Keratinocyte (primary cell): Measurements from ENCODE around the gene ATP8A1. TPM values are rescaled to one million over a fixed set of nuclear protein-coding genes. Genes with fewer than 3 reads are reported as not detected.

Source experiments
- DNase-seq: peaks from one replicate; pipeline ENCODE4 v3.0.0-alpha.2; 2011; ENCODE audit warnings: low read depth, missing footprints, low spot score
- FAIRE-seq: peaks from 2 replicates; lab custom pipeline; 2011; peaks lifted over from hg19 to GRCh38; lab: Jason Lieb, UNC
- H2AFZ ChIP-seq: 2 replicates; pipeline ENCODE4 v1.6.0; 2012; ENCODE audit warnings: low read length, control low read depth, inconsistent platforms; ENCODE audit not compliant: control insufficient read depth
- H3K27ac ChIP-seq: 2 replicates; pipeline ENCODE4 v1.5.1; 2011; ENCODE audit warnings: low read length; ENCODE audit not compliant: control insufficient read depth, insufficient read depth
- H3K27me3 ChIP-seq: 3 replicates; pipeline ENCODE4 v1.6.0; 2011; ENCODE audit warnings: low read length; ENCODE audit not compliant: control insufficient read depth, insufficient read depth; ENCODE audit errors: extremely low read depth
- H3K36me3 ChIP-seq, 2 experiments: 2 replicates in 1 of 2; 3 replicates in 1 of 2; pipeline ENCODE4 v1.5.1; 2011; ENCODE audit warnings: low read length in 2 of 2, mild to moderate bottlenecking in 1 of 2; ENCODE audit not compliant: control insufficient read depth in 2 of 2, insufficient read depth in 2 of 2; ENCODE audit errors: extremely low read depth in 1 of 2
- H3K4me1 ChIP-seq: 3 replicates; pipeline ENCODE4 v1.5.1; 2011; ENCODE audit warnings: low read length; ENCODE audit not compliant: control insufficient read depth, insufficient read depth; ENCODE audit errors: extremely low read depth
- H3K4me2 ChIP-seq: 3 replicates; pipeline ENCODE4 v1.6.0; 2011; ENCODE audit warnings: low read depth, low read length; ENCODE audit not compliant: control insufficient read depth, insufficient read depth; ENCODE audit errors: extremely low read depth
- H3K4me3 ChIP-seq, 3 experiments: fragments of 200-600 bp in 1 of 3; sonication (generic) in 1 of 3; 2 replicates in 2 of 3; 3 replicates in 1 of 3; pipeline ENCODE4 v1.5.1; 2011 to 2016; ENCODE audit warnings: low read length in 3 of 3, mild to moderate bottlenecking in 3 of 3, control low read depth in 2 of 3, inconsistent platforms in 1 of 3, low read depth in 1 of 3, mixed read lengths in 1 of 3, mixed run types in 1 of 3, moderate library complexity in 1 of 3; ENCODE audit not compliant: control insufficient read depth in 2 of 3, insufficient read depth in 2 of 3; ENCODE audit errors: extremely low read depth in 1 of 3
- H3K79me2 ChIP-seq: 2 replicates; pipeline ENCODE4 v1.6.0; 2012; ENCODE audit warnings: low read length; ENCODE audit not compliant: control insufficient read depth, insufficient read depth
- H3K9ac ChIP-seq: 3 replicates; pipeline ENCODE4 v1.6.0; 2011; ENCODE audit warnings: low read length; ENCODE audit not compliant: control insufficient read depth, insufficient read depth; ENCODE audit errors: extremely low read depth
- H3K9me1 ChIP-seq: 3 replicates; pipeline ENCODE4 v1.6.0; 2011; ENCODE audit warnings: low read length; ENCODE audit not compliant: control insufficient read depth, insufficient read depth; ENCODE audit errors: extremely low read depth
- H3K9me3 ChIP-seq: 2 replicates; pipeline ENCODE4 v1.5.1; 2012; ENCODE audit warnings: low read depth, low read length; ENCODE audit not compliant: control insufficient read depth
- H4K20me1 ChIP-seq: 3 replicates; pipeline ENCODE4 v1.6.0; 2011; ENCODE audit warnings: low read length; ENCODE audit not compliant: control insufficient read depth, insufficient read depth; ENCODE audit errors: extremely low read depth
- EZH2 ChIP-seq: IDR thresholded peaks from one replicate; pipeline ENCODE4 v1.6.1; 2012; ENCODE audit warnings: inconsistent platforms, mild to moderate bottlenecking, low read length, moderate library complexity
- dilution Hi-C: fragments of 300-500 bp; cut with MboI; formaldehyde crosslinking; loops from one replicate; pipeline ENCODE4 v1.7.0; 2020; ENCODE audit warnings: low sequenced_read_pairs; ENCODE audit not compliant: extremely low pct_ligation_motif_present
- polyA plus RNA-seq, 5 experiments: library from polyadenylated mRNA; depleted of rRNA in 3 of 5; stranded (reverse) in 3 of 5; stranded (forward) in 1 of 5; unstranded in 1 of 5; fragments of >200 nt; gene quantifications; 1 replicate in 1 of 5; 2 replicates in 3 of 5; 3 replicates in 1 of 5; pipeline versions ENCODE4 v1.2.1 to v1.2.3, GENCODE V29; 2011 to 2012; ENCODE audit warnings: missing spikeins in 2 of 5, low read depth in 1 of 5, low replicate concordance in 1 of 5
- TF ChIP-seq, protein P1 (sequence below), 3 experiments: IDR thresholded peaks in 1 of 3; conservative IDR thresholded peaks in 1 of 3; optimal IDR thresholded peaks in 1 of 3; 2 replicates in 2 of 3; 3 replicates in 1 of 3; pipeline versions ENCODE3 to v1.5.1; 2011; ENCODE audit warnings: low read length in 3 of 3, mild to moderate bottlenecking in 3 of 3, moderate library complexity in 2 of 3, control low read depth in 1 of 3, inconsistent platforms in 1 of 3; ENCODE audit not compliant: insufficient read depth in 2 of 3; ENCODE audit errors: extremely low read depth in 1 of 3

Gene ATP8A1
- polyA plus RNA-seq, 1 donor (not counting 4 experiments of a cell fraction or from before 2014, with no cell fraction given), result 0.20 TPM

DNA sequence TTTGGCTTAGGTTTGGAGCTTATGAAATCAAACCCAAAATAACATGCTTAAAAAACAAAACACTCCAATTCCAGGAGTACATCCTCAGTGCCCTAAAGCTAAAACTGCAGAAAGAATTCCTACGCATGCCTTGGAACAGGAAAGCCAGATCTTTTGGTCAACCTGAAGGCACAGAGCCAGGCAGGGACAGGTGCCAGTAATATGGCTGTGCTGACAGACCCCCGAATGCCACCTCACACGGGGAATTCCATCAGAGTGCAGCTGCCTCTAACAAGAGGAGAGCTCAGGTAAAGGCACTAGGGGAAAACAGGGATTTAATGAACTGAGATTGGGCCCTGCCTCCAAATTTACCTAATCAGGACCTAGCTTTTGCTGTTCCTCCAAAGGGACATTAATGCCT is 182.5 kb downstream of the ATP8A1 start:
- FAIRE-seq, result no peak
- DNase-seq, result no peak
- no peak overlapping the region for H3K4me3 ChIP-seq

DNA sequence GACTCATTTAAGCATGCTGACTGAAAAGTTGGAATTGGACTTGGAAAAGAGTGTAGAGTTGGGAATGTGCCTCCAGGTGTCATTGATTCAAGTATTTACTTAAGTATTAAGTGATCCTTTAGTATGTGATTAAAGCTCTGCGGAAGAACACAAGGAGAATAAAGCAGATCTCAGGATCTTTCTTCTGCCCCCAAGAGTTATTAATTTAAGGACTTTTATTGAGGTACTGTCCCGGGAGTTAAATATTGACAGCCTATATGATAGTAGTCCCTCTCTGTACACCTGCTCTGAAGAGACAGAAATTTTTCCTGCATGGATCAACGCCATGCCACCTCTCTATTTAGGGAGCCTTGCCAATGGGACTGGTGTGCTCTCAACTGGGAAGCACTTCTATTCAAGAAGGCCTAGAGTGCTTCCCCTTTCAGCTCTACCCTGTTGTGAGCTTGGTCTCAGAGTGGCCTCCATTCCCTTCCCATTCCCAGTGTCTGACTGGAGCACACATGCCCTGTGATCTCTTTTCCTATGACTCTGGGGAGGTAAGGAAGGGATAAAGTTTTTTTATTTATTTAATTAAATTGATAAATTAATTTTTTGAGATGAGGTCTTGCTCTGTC is 183.7 kb downstream of the ATP8A1 start:
- Histone ChIP-seq H3K9ac (no peak overlapping the region), H3K4me2 (no peak overlapping the region), H3K36me3 (no peaks in the 10 kb centered on the region), H3K9me1 (no peaks in the 10 kb centered on the region), H2AFZ (no peak overlapping the region), H3K27ac (no peak overlapping the region), H3K79me2 (no peaks in the 10 kb centered on the region), H3K27me3 (no peaks in the 10 kb centered on the region), H3K4me1 (no peaks in the 10 kb centered on the region), H3K4me3 (no peak overlapping the region), H4K20me1 (no peaks in the 10 kb centered on the region), H3K9me3 (no peaks in the 10 kb centered on the region)
- dilution Hi-C loops, result no loop called here
- no peak for DNase-seq
- TF ChIP-seq, protein P1, sequence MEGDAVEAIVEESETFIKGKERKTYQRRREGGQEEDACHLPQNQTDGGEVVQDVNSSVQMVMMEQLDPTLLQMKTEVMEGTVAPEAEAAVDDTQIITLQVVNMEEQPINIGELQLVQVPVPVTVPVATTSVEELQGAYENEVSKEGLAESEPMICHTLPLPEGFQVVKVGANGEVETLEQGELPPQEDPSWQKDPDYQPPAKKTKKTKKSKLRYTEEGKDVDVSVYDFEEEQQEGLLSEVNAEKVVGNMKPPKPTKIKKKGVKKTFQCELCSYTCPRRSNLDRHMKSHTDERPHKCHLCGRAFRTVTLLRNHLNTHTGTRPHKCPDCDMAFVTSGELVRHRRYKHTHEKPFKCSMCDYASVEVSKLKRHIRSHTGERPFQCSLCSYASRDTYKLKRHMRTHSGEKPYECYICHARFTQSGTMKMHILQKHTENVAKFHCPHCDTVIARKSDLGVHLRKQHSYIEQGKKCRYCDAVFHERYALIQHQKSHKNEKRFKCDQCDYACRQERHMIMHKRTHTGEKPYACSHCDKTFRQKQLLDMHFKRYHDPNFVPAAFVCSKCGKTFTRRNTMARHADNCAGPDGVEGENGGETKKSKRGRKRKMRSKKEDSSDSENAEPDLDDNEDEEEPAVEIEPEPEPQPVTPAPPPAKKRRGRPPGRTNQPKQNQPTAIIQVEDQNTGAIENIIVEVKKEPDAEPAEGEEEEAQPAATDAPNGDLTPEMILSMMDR (optimal IDR thresholded peaks at IDR 0.05 in 1 of 3, IDR thresholded peaks at IDR 0.05 in 1 of 3, conservative IDR thresholded peaks at IDR 0.05 in 1 of 3; ENCODE audit: extremely low read depth in 1 of 3, insufficient read depth in 2 of 3, low read length in 3 of 3), result no peak
- TF ChIP-seq EZH2, result no peak
- FAIRE-seq, result no peak

More for the DNA sequence above, 182.5 kb downstream of the ATP8A1 start:
- Histone ChIP-seq H3K9me1 (no peaks in the 10 kb centered on the region), H3K36me3 (no peaks in the 10 kb centered on the region), H2AFZ (no peak overlapping the region), H3K79me2 (no peaks in the 10 kb centered on the region), H3K9ac (no peak overlapping the region), H3K4me2 (no peak overlapping the region), H3K27me3 (no peaks in the 10 kb centered on the region), H3K27ac (no peak overlapping the region), H3K4me1 (no peaks in the 10 kb centered on the region), H4K20me1 (no peaks in the 10 kb centered on the region), H3K9me3 (no peaks in the 10 kb centered on the region)
- TF ChIP-seq, protein P1 (optimal IDR thresholded peaks at IDR 0.05 in 1 of 3, IDR thresholded peaks at IDR 0.05 in 1 of 3, conservative IDR thresholded peaks at IDR 0.05 in 1 of 3; ENCODE audit: extremely low read depth in 1 of 3, insufficient read depth in 2 of 3, low read length in 3 of 3), result no peak
- TF ChIP-seq EZH2, result no peak
- dilution Hi-C loops, result no loop called here
